Vagina (tissue), 2 donors: ENCODE results near the gene POLR3C. TPM values are rescaled to one million over a fixed set of nuclear protein-coding genes. Genes with fewer than 3 reads are reported as not detected.

ENCODE experiments used
- DNase-seq, 2 donors: peaks; one replicate each; pipeline ENCODE4 v3.0.0-alpha.2; 2017; ENCODE audit errors: extremely low spot score in 2 of 2
- H3K27ac ChIP-seq: fragments of 200-600 bp; sonication (generic); one replicate; pipeline ENCODE4 v1.5.1; 2019
- H3K27me3 ChIP-seq: fragments of 200-600 bp; sonication (generic); one replicate; pipeline ENCODE4 v1.5.1; 2019
- H3K36me3 ChIP-seq, 2 donors: fragments of 200-600 bp; sonication (generic); one replicate each; pipeline ENCODE4 v1.5.1; 2017 to 2019
- H3K4me1 ChIP-seq: fragments of 200-600 bp; sonication (generic); one replicate; pipeline ENCODE4 v1.5.1; 2019
- H3K4me3 ChIP-seq, 2 donors: fragments of 200-600 bp; sonication (generic); 1 replicate in 1 of 2; 2 replicates in 1 of 2; pipeline ENCODE4 v1.5.1; 2016 to 2019
- H3K9me3 ChIP-seq: fragments of 200-600 bp; sonication (generic); one replicate; pipeline ENCODE4 v1.5.1; 2019
- CTCF ChIP-seq, 3 experiments: fragments of 450-650 bp in 2 of 3; fragments of 200-600 bp in 1 of 3; sonication (generic) in 1 of 3; IDR thresholded peaks; one replicate each; pipeline ENCODE4 v1.5.1; 2017 to 2019; ENCODE audit warnings: antibody characterized with exemption in 3 of 3, mild to moderate bottlenecking in 2 of 3, moderate library complexity in 2 of 3
- POLR2A ChIP-seq, 2 donors: fragments of 450-650 bp; IDR thresholded peaks; one replicate each; pipeline ENCODE4 v1.6.1; 2017; ENCODE audit warnings: antibody characterized with exemption in 2 of 2, mild to moderate bottlenecking in 2 of 2, moderate library complexity in 2 of 2
- POLR2AphosphoS5 ChIP-seq, 2 donors: sonication (generic); formaldehyde crosslinking; IDR thresholded peaks; one replicate each; pipeline ENCODE4 v1.9.0; 2017; ENCODE audit warnings: antibody characterized with exemption in 2 of 2, mild to moderate bottlenecking in 2 of 2, low read depth in 1 of 2; ENCODE audit not compliant: insufficient read depth in 1 of 2
- intact Hi-C: fragments of 100-400 bp; cut with DNase I; formaldehyde crosslinking; loops from one replicate; pipeline ENCODE4 v1.15.1; 2023
- total RNA-seq: library from RNA; depleted of rRNA; stranded (reverse); fragments of >200 nt; gene quantifications from one replicate; pipeline ENCODE4 v1.2.3, GENCODE V29; 2016

Gene POLR3C
- total RNA-seq, 1 donor from 2014 or later = 34.6 TPM

DNA sequence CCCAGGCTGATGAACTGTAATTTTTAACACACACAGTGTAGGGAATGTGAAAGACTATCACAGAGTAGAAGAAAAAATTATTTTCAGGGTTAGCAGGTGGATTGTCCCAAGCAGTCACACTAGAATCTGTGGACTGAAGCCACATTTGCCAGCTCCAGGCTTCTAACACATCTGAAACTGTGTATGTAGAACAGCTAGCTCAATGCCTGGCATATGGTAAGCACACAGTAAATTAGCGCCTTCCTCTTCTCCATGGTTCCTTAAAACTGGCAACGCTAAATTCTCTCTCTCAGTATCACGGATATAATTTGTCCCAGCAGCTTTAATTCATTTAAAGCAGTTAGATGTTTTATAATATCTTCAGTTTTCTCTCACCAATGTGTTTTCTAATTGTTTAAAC is 19.0 kb downstream of the POLR3C start:
- Histone ChIP-seq H3K4me3 (no peak overlapping the region), H3K4me1 (peaks cover 19% of the 10 kb centered on the region), H3K27me3 (no peaks in the 10 kb centered on the region), H3K36me3 (peaks cover 0 to 51% of the 10 kb centered on the region in 2 donors), H3K27ac (no peak overlapping the region), H3K9me3 (no peaks in the 10 kb centered on the region)
- no peak for TF ChIP-seq POLR2A (IDR thresholded peaks at IDR 0.05)
- TF ChIP-seq CTCF (IDR thresholded peaks at IDR 0.05) = no peak
- no peak for TF ChIP-seq POLR2AphosphoS5 (IDR thresholded peaks at IDR 0.05; ENCODE audit: insufficient read depth in 1 of 2, low read depth in 1 of 2)
- intact Hi-C loops = no loop called here
- no peak for DNase-seq

- intact Hi-C loops = no loop called here
- peak overlapping the region; percentile 89 for H3K27ac ChIP-seq
- H3K36me3 ChIP-seq = peaks cover 0 to 50% of the 10 kb centered on the region in 2 donors
- TF ChIP-seq POLR2AphosphoS5 (IDR thresholded peaks at IDR 0.05; ENCODE audit: insufficient read depth in 1 of 2, low read depth in 1 of 2) = no peak
- TF ChIP-seq CTCF (IDR thresholded peaks at IDR 0.05) = no peak
- no peak for TF ChIP-seq POLR2A (IDR thresholded peaks at IDR 0.05)
- no peaks in the 10 kb centered on the region for H3K9me3 ChIP-seq
- peak overlapping the region; percentile 45 to 63 for H3K4me3 ChIP-seq
- DNase-seq = no peak
- no peaks in the 10 kb centered on the region for H3K27me3 ChIP-seq
- H3K4me1 ChIP-seq = peaks cover 19% of the 10 kb centered on the region
These were observed 21.1 kb downstream of the POLR3C start for GRCh38 chr1:145845144-145845513.

DNA sequence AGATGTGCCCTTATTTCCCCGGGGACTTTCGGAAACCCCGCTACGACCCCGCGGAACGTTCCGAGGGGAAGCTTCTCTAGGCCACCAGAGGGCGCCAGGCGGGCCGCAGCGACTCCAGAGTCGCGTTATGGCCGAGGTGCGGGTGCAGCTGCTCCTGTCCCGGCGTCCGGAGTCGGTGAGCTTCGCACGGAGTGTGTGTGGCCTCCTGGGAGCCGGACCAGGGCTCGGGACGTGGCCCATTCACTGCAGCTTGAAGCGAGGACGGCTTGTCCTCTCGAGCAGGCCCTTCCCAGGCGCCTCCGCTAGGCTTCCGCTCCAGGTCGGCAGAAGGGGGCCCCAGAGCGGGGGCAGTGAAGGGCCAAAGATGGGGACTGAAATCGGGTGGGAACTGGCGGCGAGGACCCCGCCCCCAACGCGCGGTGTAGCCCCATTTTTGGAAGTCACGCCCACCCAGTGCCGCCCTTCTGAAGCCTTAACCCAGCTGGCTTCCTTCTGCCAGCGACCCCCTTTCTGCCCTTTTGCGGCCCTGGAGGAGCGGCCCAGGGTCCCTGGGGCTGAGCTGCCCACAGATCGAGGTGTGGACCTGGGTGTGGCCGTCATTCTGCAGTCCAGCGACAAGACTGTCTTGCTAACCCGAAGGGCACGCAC is 21.6 kb downstream of the POLR3C start, which contains the start of gene NUDT17:
TSS of gene NUDT17 (plus strand) at position 117 of the 648 bp plus-strand sequence. CDS start at position 128, 11 bp downstream.
- Histone ChIP-seq H3K36me3 (peaks cover 0 to 50% of the 10 kb centered on the region in 2 donors), H3K9me3 (no peaks in the 10 kb centered on the region), H3K27me3 (no peaks in the 10 kb centered on the region), H3K4me1 (peaks cover 19% of the 10 kb centered on the region), H3K27ac (peak within 1 kb of the TSS; percentile 89), H3K4me3 (peak within 1 kb of the TSS; percentile 45 to 63)
- intact Hi-C loops = no loop called here
- TF ChIP-seq CTCF (IDR thresholded peaks at IDR 0.05) = peak; percentile 80 to 91 (median 90)
- TF ChIP-seq POLR2A (IDR thresholded peaks at IDR 0.05) = no peak
- peak in 1 of 2 donors; percentile 70 for TF ChIP-seq POLR2AphosphoS5 (IDR thresholded peaks at IDR 0.05; ENCODE audit: insufficient read depth in 1 of 2, low read depth in 1 of 2)
- no peak for DNase-seq

DNA sequence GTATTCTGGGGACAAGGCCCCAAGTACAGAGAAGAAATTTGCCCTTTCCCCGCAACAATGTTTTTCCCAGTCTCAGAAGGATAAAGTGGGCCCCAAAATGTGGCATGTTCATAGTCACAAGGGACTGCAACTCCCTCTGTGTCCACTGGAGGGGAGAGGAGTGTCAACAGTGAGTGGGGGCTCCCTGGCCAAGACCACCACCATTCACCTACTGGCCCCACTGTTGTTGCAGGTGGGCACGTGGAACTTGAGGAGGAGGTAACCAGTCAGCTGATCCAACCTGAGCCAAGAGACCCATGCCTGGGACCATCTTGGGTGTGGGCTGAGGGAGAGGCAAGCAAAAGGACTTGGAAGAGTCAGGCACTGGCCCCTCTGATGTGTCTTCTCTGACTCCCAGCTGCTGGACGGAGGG is 22.2 kb downstream of the POLR3C start:
- Histone ChIP-seq H3K4me1 (peaks cover 19% of the 10 kb centered on the region), H3K27me3 (no peaks in the 10 kb centered on the region), H3K9me3 (no peaks in the 10 kb centered on the region), H3K4me3 (peak overlapping the region; percentile 45 to 63), H3K36me3 (peaks cover 0 to 51% of the 10 kb centered on the region in 2 donors), H3K27ac (peak overlapping the region; percentile 89)
- intact Hi-C loops = no loop called here
- TF ChIP-seq POLR2AphosphoS5 (IDR thresholded peaks at IDR 0.05; ENCODE audit: insufficient read depth in 1 of 2, low read depth in 1 of 2) = no peak
- no peak for TF ChIP-seq POLR2A (IDR thresholded peaks at IDR 0.05)
- peak in 1 of 3 experiments; percentile 51 for TF ChIP-seq CTCF (IDR thresholded peaks at IDR 0.05)
- no peak for DNase-seq

DNA sequence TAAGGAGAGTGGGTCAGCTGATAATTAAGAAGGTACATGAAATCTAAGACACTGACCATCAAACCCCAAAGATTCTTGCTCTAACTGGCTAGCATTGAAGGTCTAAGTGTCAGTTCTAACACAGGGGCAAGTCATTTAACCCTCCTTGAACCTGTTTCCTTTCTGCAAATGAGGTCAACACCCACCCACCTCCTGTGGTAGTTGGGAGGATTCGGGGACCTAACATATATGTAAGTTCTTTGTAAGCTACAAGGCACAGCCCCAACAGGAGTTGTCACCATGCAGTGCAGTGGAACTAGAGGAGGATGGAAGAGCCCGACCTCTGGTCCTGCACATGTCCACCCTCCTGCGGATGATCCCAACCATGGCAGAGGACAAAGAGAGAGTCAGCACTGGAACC is 23.8 kb downstream of the POLR3C start:
- DNase-seq = no peak
- no peaks in the 10 kb centered on the region for H3K27me3 ChIP-seq
- no peak overlapping the region for H3K4me3 ChIP-seq
- no peaks in the 10 kb centered on the region for H3K9me3 ChIP-seq
- TF ChIP-seq POLR2AphosphoS5 (IDR thresholded peaks at IDR 0.05; ENCODE audit: insufficient read depth in 1 of 2, low read depth in 1 of 2) = no peak
- TF ChIP-seq CTCF (IDR thresholded peaks at IDR 0.05) = no peak
- TF ChIP-seq POLR2A (IDR thresholded peaks at IDR 0.05) = no peak
- intact Hi-C loops = no loop called here
- no peak overlapping the region for H3K27ac ChIP-seq
- peaks cover 0 to 51% of the 10 kb centered on the region in 2 donors for H3K36me3 ChIP-seq
- peaks cover 19% of the 10 kb centered on the region for H3K4me1 ChIP-seq
